ENCODE results near the gene GALNT2.

DNA sequence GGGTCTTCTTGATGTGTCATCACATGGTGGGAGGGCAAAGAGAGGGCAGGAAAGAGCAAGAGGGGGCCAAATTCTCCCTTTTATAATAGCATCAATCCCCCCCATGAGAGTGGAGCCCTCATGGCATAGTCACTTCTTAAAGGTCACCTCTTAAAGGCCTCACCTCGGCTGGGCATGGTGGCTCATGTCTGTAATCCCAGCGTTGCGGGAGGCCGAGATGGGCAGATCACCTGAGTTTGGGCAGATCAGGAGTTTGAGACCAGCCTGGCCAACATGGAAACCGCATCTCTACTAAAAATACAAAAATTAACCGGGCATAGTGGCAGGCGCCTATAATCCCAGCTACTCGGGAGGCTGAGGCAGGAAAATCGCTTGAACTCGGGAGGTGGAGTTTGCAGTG, 189.0 kb downstream of the GALNT2 start:
- TF ChIP-seq, protein P1, sequence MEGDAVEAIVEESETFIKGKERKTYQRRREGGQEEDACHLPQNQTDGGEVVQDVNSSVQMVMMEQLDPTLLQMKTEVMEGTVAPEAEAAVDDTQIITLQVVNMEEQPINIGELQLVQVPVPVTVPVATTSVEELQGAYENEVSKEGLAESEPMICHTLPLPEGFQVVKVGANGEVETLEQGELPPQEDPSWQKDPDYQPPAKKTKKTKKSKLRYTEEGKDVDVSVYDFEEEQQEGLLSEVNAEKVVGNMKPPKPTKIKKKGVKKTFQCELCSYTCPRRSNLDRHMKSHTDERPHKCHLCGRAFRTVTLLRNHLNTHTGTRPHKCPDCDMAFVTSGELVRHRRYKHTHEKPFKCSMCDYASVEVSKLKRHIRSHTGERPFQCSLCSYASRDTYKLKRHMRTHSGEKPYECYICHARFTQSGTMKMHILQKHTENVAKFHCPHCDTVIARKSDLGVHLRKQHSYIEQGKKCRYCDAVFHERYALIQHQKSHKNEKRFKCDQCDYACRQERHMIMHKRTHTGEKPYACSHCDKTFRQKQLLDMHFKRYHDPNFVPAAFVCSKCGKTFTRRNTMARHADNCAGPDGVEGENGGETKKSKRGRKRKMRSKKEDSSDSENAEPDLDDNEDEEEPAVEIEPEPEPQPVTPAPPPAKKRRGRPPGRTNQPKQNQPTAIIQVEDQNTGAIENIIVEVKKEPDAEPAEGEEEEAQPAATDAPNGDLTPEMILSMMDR (IDR thresholded peaks at IDR 0.05) = no peak
- no peak for TF ChIP-seq ZFX (IDR thresholded peaks at IDR 0.05; ENCODE audit: borderline replicate concordance)
